Loucy (cell line): ENCODE measurements around the gene ARHGEF12.

Experiments
- H2AFZ ChIP-seq: fragments of 200-600 bp; sonication (generic); 2 replicates; pipeline ENCODE4 v1.6.0; 2016; ENCODE audit warnings: antibody characterized with exemption, mild to moderate bottlenecking, low read length, moderate library complexity
- H3F3A ChIP-seq: fragments of 200-600 bp; 2 replicates; pipeline ENCODE4 v1.6.0; 2016; ENCODE audit warnings: antibody characterized with exemption, low read depth, mild to moderate bottlenecking
- H3K27me3 ChIP-seq: fragments of 200-600 bp; sonication (generic); 2 replicates; pipeline ENCODE4 v1.6.1; 2014; ENCODE audit warnings: low read length, mild to moderate bottlenecking; ENCODE audit not compliant: insufficient read depth, poor library complexity, severe bottlenecking
- H3K36me3 ChIP-seq: fragments of 200-600 bp; sonication (generic); 2 replicates; pipeline ENCODE4 v1.6.1; 2016; ENCODE audit warnings: low read length; ENCODE audit not compliant: insufficient read depth
- H3K4me1 ChIP-seq: fragments of 200-600 bp; sonication (generic); 2 replicates; pipeline ENCODE4 v1.5.1; 2014; ENCODE audit warnings: low read length, mild to moderate bottlenecking; ENCODE audit not compliant: insufficient read depth, poor library complexity, severe bottlenecking
- H3K4me2 ChIP-seq: fragments of 200-600 bp; sonication (generic); 2 replicates; pipeline ENCODE4 v1.6.0; 2014; ENCODE audit warnings: antibody characterized with exemption, low read length, low read depth, mild to moderate bottlenecking; ENCODE audit not compliant: poor library complexity, severe bottlenecking
- H3K4me3 ChIP-seq: fragments of 200-600 bp; sonication (generic); 2 replicates; pipeline ENCODE4 v1.5.1; 2014; ENCODE audit warnings: low read length, mild to moderate bottlenecking, mixed read lengths; ENCODE audit not compliant: poor library complexity, severe bottlenecking
- H3K79me2 ChIP-seq: fragments of 200-600 bp; sonication (generic); 2 replicates; pipeline ENCODE4 v1.6.1; 2014; ENCODE audit warnings: low read length; ENCODE audit not compliant: insufficient read depth
- H3K9ac ChIP-seq: fragments of 200-600 bp; sonication (generic); 2 replicates; pipeline ENCODE4 v1.6.0; 2014; ENCODE audit warnings: mild to moderate bottlenecking, low read depth, low read length, moderate library complexity; ENCODE audit not compliant: poor library complexity, severe bottlenecking
- H3K9me2 ChIP-seq: fragments of 200-600 bp; sonication (generic); replicated peaks from 2 replicates; pipeline ENCODE4 v1.6.1; 2016; ENCODE audit warnings: low read depth, low read length, mixed read lengths
- H3K9me3 ChIP-seq: fragments of 200-600 bp; sonication (generic); 2 replicates; pipeline ENCODE4 v1.6.1; 2014; ENCODE audit warnings: mild to moderate bottlenecking, antibody characterized with exemption, low read length, low read depth; ENCODE audit not compliant: insufficient read depth
- H4K20me1 ChIP-seq: fragments of 200-600 bp; sonication (generic); 2 replicates; pipeline ENCODE4 v1.6.0; 2014; ENCODE audit warnings: antibody characterized with exemption, low read length, mild to moderate bottlenecking; ENCODE audit not compliant: insufficient read depth, poor library complexity, severe bottlenecking
- EZH2phosphoT487 ChIP-seq: fragments of 200-600 bp; IDR thresholded peaks from 2 replicates; pipeline ENCODE4 v1.6.1; 2018; ENCODE audit warnings: antibody characterized with exemption, mild to moderate bottlenecking, moderate library complexity, borderline replicate concordance
- TF ChIP-seq, protein P1 (sequence below): fragments of 200-600 bp; sonication (generic); conservative IDR thresholded peaks from 2 replicates; pipeline ENCODE4 v1.5.1; 2014; ENCODE audit warnings: mild to moderate bottlenecking, antibody characterized with exemption, low read length

Gene ARHGEF12

DNA sequence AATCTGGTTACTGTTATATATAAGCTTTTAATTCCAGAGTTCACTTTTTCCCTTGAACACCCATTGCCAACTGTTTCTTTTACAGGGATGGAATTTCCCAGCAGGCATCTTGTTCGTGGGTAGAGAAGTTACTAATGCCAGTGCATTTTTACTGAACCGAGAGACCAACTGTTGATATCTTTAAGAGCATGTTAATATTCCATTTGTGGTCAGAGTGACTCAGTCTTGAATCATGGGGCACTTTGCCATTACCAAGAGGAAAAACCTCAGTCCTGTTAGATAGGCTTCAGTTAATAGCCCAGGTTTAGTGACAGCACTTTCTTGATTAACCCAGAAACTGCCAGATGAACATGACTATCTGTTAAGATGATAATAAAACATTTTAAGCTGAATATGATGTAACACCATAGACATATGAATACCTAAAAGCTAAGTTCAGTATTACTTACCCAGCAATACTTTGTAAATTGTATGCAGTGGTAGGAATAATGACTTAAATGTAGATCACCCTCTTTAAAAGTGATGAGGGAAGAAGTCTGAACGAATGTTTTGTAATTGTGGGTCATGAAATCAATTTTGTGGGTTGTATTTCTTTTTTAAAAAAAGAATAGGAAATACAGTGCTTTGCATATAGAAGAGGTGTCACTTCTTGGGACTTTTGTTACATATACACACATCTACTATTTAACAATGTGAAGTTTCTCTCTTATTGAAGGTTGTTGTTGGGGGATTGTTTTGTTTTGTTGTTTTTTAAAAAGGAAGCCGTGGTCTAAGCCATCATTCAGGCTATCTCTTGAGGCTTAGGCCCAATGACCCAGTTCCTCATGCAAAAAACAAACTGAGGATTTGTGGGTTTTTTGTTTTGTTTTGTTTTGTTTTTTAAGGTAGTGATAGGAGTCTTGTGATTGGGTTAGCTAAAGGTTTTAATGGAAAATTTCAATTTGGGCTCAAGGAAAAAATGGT, 96.1 kb downstream of the ARHGEF12 start:
- Histone ChIP-seq H4K20me1 (no peaks in the 10 kb centered on the region), H3K36me3 (no peaks in the 10 kb centered on the region), H3K4me2 (peak overlapping the region; percentile 54), H3K9me3 (no peaks in the 10 kb centered on the region), H3K9me2 (no peaks in the 10 kb centered on the region), H3F3A (no peaks in the 10 kb centered on the region), H3K79me2 (no peaks in the 10 kb centered on the region), H3K27me3 (peaks cover 8% of the 10 kb centered on the region), H3K9ac (no peak overlapping the region), H3K4me3 (peak overlapping the region; percentile 45), H3K4me1 (peaks cover 8% of the 10 kb centered on the region), H2AFZ (peak overlapping the region; percentile 13; the same call in 1 of the 2 replicates)
- TF ChIP-seq, protein P1, sequence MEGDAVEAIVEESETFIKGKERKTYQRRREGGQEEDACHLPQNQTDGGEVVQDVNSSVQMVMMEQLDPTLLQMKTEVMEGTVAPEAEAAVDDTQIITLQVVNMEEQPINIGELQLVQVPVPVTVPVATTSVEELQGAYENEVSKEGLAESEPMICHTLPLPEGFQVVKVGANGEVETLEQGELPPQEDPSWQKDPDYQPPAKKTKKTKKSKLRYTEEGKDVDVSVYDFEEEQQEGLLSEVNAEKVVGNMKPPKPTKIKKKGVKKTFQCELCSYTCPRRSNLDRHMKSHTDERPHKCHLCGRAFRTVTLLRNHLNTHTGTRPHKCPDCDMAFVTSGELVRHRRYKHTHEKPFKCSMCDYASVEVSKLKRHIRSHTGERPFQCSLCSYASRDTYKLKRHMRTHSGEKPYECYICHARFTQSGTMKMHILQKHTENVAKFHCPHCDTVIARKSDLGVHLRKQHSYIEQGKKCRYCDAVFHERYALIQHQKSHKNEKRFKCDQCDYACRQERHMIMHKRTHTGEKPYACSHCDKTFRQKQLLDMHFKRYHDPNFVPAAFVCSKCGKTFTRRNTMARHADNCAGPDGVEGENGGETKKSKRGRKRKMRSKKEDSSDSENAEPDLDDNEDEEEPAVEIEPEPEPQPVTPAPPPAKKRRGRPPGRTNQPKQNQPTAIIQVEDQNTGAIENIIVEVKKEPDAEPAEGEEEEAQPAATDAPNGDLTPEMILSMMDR: no peak
- no peak for TF ChIP-seq EZH2phosphoT487

DNA sequence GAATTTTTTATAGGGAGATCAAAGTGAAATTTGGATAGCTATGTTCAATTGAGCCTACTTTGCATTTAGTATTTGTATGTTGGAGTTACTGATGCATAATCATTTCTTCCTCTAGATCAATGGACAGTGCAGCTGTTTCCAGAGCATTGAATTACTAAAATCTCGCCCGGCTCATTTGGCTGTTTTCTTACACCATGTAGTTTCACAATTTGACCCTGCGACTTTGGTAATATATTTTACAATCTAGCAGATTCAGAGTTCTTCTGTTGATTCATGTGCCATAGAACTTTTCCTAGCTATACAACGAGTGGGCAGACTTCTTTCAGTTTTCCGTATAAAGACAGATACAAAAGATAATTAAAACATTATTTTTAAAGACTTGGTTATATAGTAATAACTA, 105.4 kb downstream of the ARHGEF12 start:
- no peaks in the 10 kb centered on the region for H3K36me3 ChIP-seq
- no peaks in the 10 kb centered on the region for H4K20me1 ChIP-seq
- TF ChIP-seq, protein P1: no peak
- no peak for TF ChIP-seq EZH2phosphoT487
- H3K9me3 ChIP-seq: no peaks in the 10 kb centered on the region
- no peak overlapping the region for H3K9ac ChIP-seq
- H3K27me3 ChIP-seq: peaks cover 14% of the 10 kb centered on the region
- H3F3A ChIP-seq: no peaks in the 10 kb centered on the region
- H2AFZ ChIP-seq: no peak overlapping the region
- no peaks in the 10 kb centered on the region for H3K9me2 ChIP-seq
- no peak overlapping the region for H3K4me2 ChIP-seq
- H3K4me1 ChIP-seq: no peaks in the 10 kb centered on the region
- H3K79me2 ChIP-seq: no peaks in the 10 kb centered on the region
- H3K4me3 ChIP-seq: no peak overlapping the region

DNA sequence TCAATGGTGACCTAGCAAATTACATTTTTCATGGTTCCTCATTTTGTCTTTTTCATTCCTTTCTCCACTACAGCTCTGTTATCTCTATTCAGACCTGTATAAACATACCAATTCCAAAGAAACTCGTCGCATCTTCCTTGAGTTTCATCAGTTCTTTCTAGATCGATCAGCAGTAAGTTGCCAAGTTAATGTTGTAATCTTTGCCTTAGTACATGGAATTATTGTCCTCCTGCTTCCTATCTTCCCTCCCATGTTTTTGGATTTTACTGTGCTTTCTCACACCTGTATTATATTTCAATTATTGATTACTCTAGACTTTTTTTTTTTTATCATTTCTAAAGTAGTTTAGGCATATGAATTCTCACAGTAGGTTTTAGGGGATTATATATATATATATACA, 105.8 kb downstream of the ARHGEF12 start:
- H2AFZ ChIP-seq: no peak overlapping the region
- peaks cover 12% of the 10 kb centered on the region for H3K27me3 ChIP-seq
- no peaks in the 10 kb centered on the region for H4K20me1 ChIP-seq
- TF ChIP-seq EZH2phosphoT487: no peak
- TF ChIP-seq, protein P1: no peak
- no peaks in the 10 kb centered on the region for H3K36me3 ChIP-seq
- H3K4me2 ChIP-seq: no peak overlapping the region
- no peak overlapping the region for H3K9ac ChIP-seq
- no peaks in the 10 kb centered on the region for H3K9me2 ChIP-seq
- H3F3A ChIP-seq: no peaks in the 10 kb centered on the region
- H3K79me2 ChIP-seq: no peaks in the 10 kb centered on the region
- no peak overlapping the region for H3K4me3 ChIP-seq
- no peaks in the 10 kb centered on the region for H3K9me3 ChIP-seq
- no peaks in the 10 kb centered on the region for H3K4me1 ChIP-seq
